Effector memory CD4-positive, alpha-beta T cell (primary cell): ENCODE measurements around the gene ANKDD1A.

ENCODE experiments used
- DNase-seq, 3 donors: peaks; one replicate each; pipeline ENCODE4 v3.0.0-alpha.2; 2020
- H3K27ac ChIP-seq: 2 replicates; pipeline ENCODE4 v1.7.0; 2013; ENCODE audit warnings: mild to moderate bottlenecking, low read length, moderate library complexity; ENCODE audit not compliant: insufficient read depth, poor library complexity, severe bottlenecking
- H3K27me3 ChIP-seq: replicated peaks from 2 replicates; pipeline ENCODE4 v1.7.0; 2013; ENCODE audit warnings: mild to moderate bottlenecking, low read length; ENCODE audit not compliant: insufficient read depth, control insufficient read depth, poor library complexity, severe bottlenecking
- H3K36me3 ChIP-seq: 2 replicates; pipeline ENCODE4 v1.7.0; 2013; ENCODE audit warnings: mild to moderate bottlenecking, low read length, moderate library complexity; ENCODE audit not compliant: control insufficient read depth, insufficient read depth
- H3K4me1 ChIP-seq: 2 replicates; pipeline ENCODE4 v1.7.0; 2013; ENCODE audit warnings: low read length, mild to moderate bottlenecking; ENCODE audit not compliant: control insufficient read depth, insufficient read depth, poor library complexity, severe bottlenecking
- H3K4me3 ChIP-seq: 2 replicates; pipeline ENCODE4 v1.7.0; 2013; ENCODE audit warnings: low read length, low read depth, mild to moderate bottlenecking; ENCODE audit not compliant: insufficient read depth, poor library complexity, severe bottlenecking
- H3K9me3 ChIP-seq: 2 replicates; pipeline ENCODE4 v1.7.0; 2013; ENCODE audit warnings: mild to moderate bottlenecking, low read length, moderate library complexity; ENCODE audit not compliant: control insufficient read depth

The ANKDD1A gene

GRCh38 chr15:64982472-64982871 is 70.8 kb downstream of the ANKDD1A start:
- Histone ChIP-seq H3K4me3 (no peak overlapping the region), H3K9me3 (no peaks in the 10 kb centered on the region), H3K27ac (no peak overlapping the region), H3K27me3 (no peaks in the 10 kb centered on the region), H3K36me3 (peaks cover 21% of the 10 kb centered on the region), H3K4me1 (no peaks in the 10 kb centered on the region)
- DNase-seq, result no peak

GRCh38 chr15:64985366-64986033 is 73.8 kb downstream of the ANKDD1A start:
- H3K36me3 ChIP-seq, result peaks cover 6% of the 10 kb centered on the region
- H3K27ac ChIP-seq, result no peak overlapping the region
- H3K4me3 ChIP-seq, result no peak overlapping the region
- no peaks in the 10 kb centered on the region for H3K27me3 ChIP-seq
- H3K4me1 ChIP-seq, result peaks cover 5% of the 10 kb centered on the region
- no peaks in the 10 kb centered on the region for H3K9me3 ChIP-seq
- no peak for DNase-seq

- no peak for DNase-seq
- no peaks in the 10 kb centered on the region for H3K27me3 ChIP-seq
- no peaks in the 10 kb centered on the region for H3K36me3 ChIP-seq
- H3K4me1 ChIP-seq, result peaks cover 5% of the 10 kb centered on the region
- H3K4me3 ChIP-seq, result no peak overlapping the region
- no peak overlapping the region for H3K27ac ChIP-seq
- H3K9me3 ChIP-seq, result no peaks in the 10 kb centered on the region
Observed at GRCh38 chr15:64987136-64987535, 75.4 kb downstream of the ANKDD1A start.

GRCh38 chr15:64989416-64990167 is 77.9 kb downstream of the ANKDD1A start, which contains the start of gene SPG21:
TSS of gene SPG21 (minus strand) at chr15:64989914. CDS start at chr15:64983569, 6,345 bp downstream.
- Histone ChIP-seq H3K36me3 (no peaks in the 10 kb centered on the region), H3K4me1 (peaks cover 5% of the 10 kb centered on the region), H3K9me3 (no peaks in the 10 kb centered on the region), H3K27ac (peak within 1 kb of the TSS; percentile 75), H3K27me3 (no peaks in the 10 kb centered on the region), H3K4me3 (peak within 1 kb of the TSS; percentile 80)
- DNase-seq, result peak; percentile 85 to 88 (median 87)

DNA sequence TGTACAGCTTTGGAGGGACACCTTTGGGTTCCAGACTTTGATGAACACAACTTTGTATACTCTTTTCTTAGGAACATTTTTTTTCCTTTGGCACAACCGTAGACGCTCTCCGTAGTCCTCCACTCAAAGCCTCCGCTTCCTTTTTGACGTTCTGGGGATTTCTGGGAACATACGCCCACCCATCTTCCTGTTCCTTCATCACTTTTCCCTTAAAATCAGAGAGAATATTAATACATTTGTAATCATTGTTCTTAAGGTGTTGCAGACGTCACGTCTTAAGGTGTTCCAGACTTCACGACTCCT is 78.4 kb downstream of the ANKDD1A start:
- H3K9me3 ChIP-seq, result no peaks in the 10 kb centered on the region
- no peaks in the 10 kb centered on the region for H3K27me3 ChIP-seq
- H3K4me3 ChIP-seq, result peak overlapping the region; percentile 80
- DNase-seq, result no peak
- H3K27ac ChIP-seq, result peak overlapping the region; percentile 75
- H3K4me1 ChIP-seq, result peaks cover 5% of the 10 kb centered on the region
- H3K36me3 ChIP-seq, result no peaks in the 10 kb centered on the region

DNA sequence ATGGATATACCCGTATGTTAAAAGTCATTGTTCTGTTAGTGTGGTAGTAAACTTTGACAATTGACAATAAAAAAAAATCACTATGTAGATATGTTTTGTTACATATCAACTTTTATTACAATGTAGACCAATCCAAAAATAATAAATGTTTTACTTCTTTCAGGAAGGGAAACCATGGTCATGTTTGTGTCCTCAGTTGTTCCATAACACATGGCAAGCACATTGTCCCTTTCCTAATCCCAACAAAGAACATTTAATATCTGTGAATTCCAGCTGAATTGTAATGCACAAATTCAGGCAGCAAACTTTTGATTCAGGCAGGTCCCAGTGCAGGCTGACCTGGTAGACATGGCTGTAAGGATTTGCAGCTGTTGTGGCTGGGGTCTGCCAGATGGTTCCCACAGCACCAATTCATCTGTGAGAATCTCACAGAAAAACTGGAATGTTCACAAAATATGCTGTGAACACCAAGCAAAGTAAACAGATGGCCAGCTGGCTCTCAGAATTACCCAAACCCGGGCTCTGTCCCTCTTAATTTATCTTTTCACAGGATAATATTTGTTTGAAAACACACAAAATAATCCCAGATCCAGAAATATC is 79.9 kb downstream of the ANKDD1A start:
- Histone ChIP-seq H3K4me3 (no peak overlapping the region), H3K9me3 (no peaks in the 10 kb centered on the region), H3K36me3 (no peaks in the 10 kb centered on the region), H3K4me1 (peaks cover 5% of the 10 kb centered on the region), H3K27ac (no peak overlapping the region), H3K27me3 (no peaks in the 10 kb centered on the region)
- DNase-seq, result no peak

- DNase-seq, result no peak
- H3K27me3 ChIP-seq, result no peaks in the 10 kb centered on the region
- no peak overlapping the region for H3K27ac ChIP-seq
- H3K4me1 ChIP-seq, result peaks cover 5% of the 10 kb centered on the region
- H3K36me3 ChIP-seq, result no peaks in the 10 kb centered on the region
- no peak overlapping the region for H3K4me3 ChIP-seq
- H3K9me3 ChIP-seq, result no peaks in the 10 kb centered on the region
Observed at GRCh38 chr15:64993290-64993689, 81.6 kb downstream of the ANKDD1A start.

- Histone ChIP-seq H3K27ac (no peak overlapping the region), H3K27me3 (no peaks in the 10 kb centered on the region), H3K36me3 (no peaks in the 10 kb centered on the region), H3K4me1 (no peaks in the 10 kb centered on the region), H3K4me3 (no peak overlapping the region), H3K9me3 (no peaks in the 10 kb centered on the region)
- DNase-seq, result no peak
Observed at GRCh38 chr15:64997066-64997465, 85.4 kb downstream of the ANKDD1A start.

- DNase-seq, result no peak
- Histone ChIP-seq H3K27me3 (no peaks in the 10 kb centered on the region), H3K4me3 (no peak overlapping the region), H3K27ac (no peak overlapping the region), H3K36me3 (no peaks in the 10 kb centered on the region), H3K4me1 (no peaks in the 10 kb centered on the region), H3K9me3 (no peaks in the 10 kb centered on the region)
Observed at GRCh38 chr15:64997745-64998375, 86.2 kb downstream of the ANKDD1A start.

GRCh38 chr15:65004993-65005392 is 93.3 kb downstream of the ANKDD1A start:
- H3K4me3 ChIP-seq, result no peak overlapping the region
- H3K9me3 ChIP-seq, result no peaks in the 10 kb centered on the region
- H3K4me1 ChIP-seq, result no peaks in the 10 kb centered on the region
- no peak for DNase-seq
- H3K36me3 ChIP-seq, result peaks cover 5% of the 10 kb centered on the region
- H3K27me3 ChIP-seq, result no peaks in the 10 kb centered on the region
- no peak overlapping the region for H3K27ac ChIP-seq
